ENCODE results near the gene ABCA2. TPM values are rescaled to one million over a fixed set of nuclear protein-coding genes. Genes with fewer than 3 reads are reported as not detected.

The ABCA2 gene
- total RNA-seq, 6 donors from 2014 or later: 14.7 to 49.2 (median 29.6) TPM

- Histone ChIP-seq H3K4me1 (peaks cover 36 to 58% (median 42%) of the 10 kb centered on the region in 4 donors), H3K9me3 (no peaks in the 10 kb centered on the region), H3K27ac (peak overlapping the region; percentile 50 to 81 (median 76)), H3K4me3 (peak overlapping the region; percentile 55 to 82 (median 64)), H3K36me3 (peaks cover 0 to 3% (median 3%) of the 10 kb centered on the region in 4 donors), H3K27me3 (peaks cover 0 to 49% (median 16%) of the 10 kb centered on the region in 4 donors)
- TF ChIP-seq EP300 (IDR thresholded peaks at IDR 0.05) (no peak), CTCF (IDR thresholded peaks at IDR 0.05) (no peak), POLR2A (IDR thresholded peaks at IDR 0.05) (no peak), POLR2AphosphoS5 (IDR thresholded peaks at IDR 0.05) (no peak)
- DNase-seq (peak in 1 of 2 donors; percentile 86), ATAC-seq (ENCODE audit: low FRiP score in 2 of 2) (peak in 1 of 2 donors; percentile 23)
- 1% methylated on average over 47 of the region's 96 CpGs; no CpG with 5 or more reads in 1 of the 2 donors for WGBS, 2 donors
These were observed 17.5 kb upstream of the ABCA2 start for GRCh38 chr9:137045294-137046087.

- no peak for TF ChIP-seq POLR2A (IDR thresholded peaks at IDR 0.05)
- TF ChIP-seq CTCF (IDR thresholded peaks at IDR 0.05): no peak
- peak in 1 of 4 donors; percentile 7 for TF ChIP-seq EP300 (IDR thresholded peaks at IDR 0.05)
- peak; percentile 54 to 59 for TF ChIP-seq POLR2AphosphoS5 (IDR thresholded peaks at IDR 0.05)
- Histone ChIP-seq H3K9me3 (no peaks in the 10 kb centered on the region), H3K36me3 (peaks cover 0 to 11% (median 9%) of the 10 kb centered on the region in 4 donors), H3K27me3 (peaks cover 0 to 46% (median 15%) of the 10 kb centered on the region in 4 donors), H3K27ac (peak overlapping the region; percentile 72 to 81 (median 76)), H3K4me1 (peaks cover 36 to 60% (median 45%) of the 10 kb centered on the region in 4 donors), H3K4me3 (peak overlapping the region; percentile 38 to 82 (median 64))
- 22 to 26% methylated on average over 9 to 17 of the region's 18 CpGs for WGBS, 2 donors
- DNase-seq: peak; percentile 41 to 64
- ATAC-seq (ENCODE audit: low FRiP score in 2 of 2): peak in 1 of 2 donors; percentile 4
These were observed 16.6 kb upstream of the ABCA2 start for GRCh38 chr9:137044502-137045177.

GRCh38 chr9:137044037-137044436 lies 16.0 kb upstream of the ABCA2 start:
- Histone ChIP-seq H3K4me1 (peaks cover 36 to 60% (median 45%) of the 10 kb centered on the region in 4 donors), H3K36me3 (peaks cover 0 to 17% (median 15%) of the 10 kb centered on the region in 4 donors), H3K27me3 (peaks cover 0 to 40% (median 12%) of the 10 kb centered on the region in 4 donors), H3K4me3 (peak overlapping the region; percentile 7 to 82 (median 64)), H3K9me3 (no peaks in the 10 kb centered on the region), H3K27ac (peak overlapping the region; percentile 72 to 81 (median 76))
- WGBS, 2 donors: 8 to 43% methylated on average over 2 to 10 of the region's 12 CpGs
- TF ChIP-seq POLR2A (IDR thresholded peaks at IDR 0.05) (no peak), EP300 (IDR thresholded peaks at IDR 0.05) (no peak), POLR2AphosphoS5 (IDR thresholded peaks at IDR 0.05) (no peak), CTCF (IDR thresholded peaks at IDR 0.05) (no peak)
- ATAC-seq (ENCODE audit: low FRiP score in 2 of 2) (no peak), DNase-seq (peak in 1 of 2 donors; percentile 57)

GRCh38 chr9:137042751-137043727 lies 15.0 kb upstream of the ABCA2 start:
- H3K4me1 ChIP-seq: peaks cover 36 to 54% (median 43%) of the 10 kb centered on the region in 4 donors
- no peaks in the 10 kb centered on the region for H3K9me3 ChIP-seq
- H3K27me3 ChIP-seq: peaks cover 0 to 32% (median 8%) of the 10 kb centered on the region in 4 donors
- H3K36me3 ChIP-seq: peaks cover 0 to 27% (median 19%) of the 10 kb centered on the region in 4 donors
- ATAC-seq (ENCODE audit: low FRiP score in 2 of 2) (peak in 1 of 2 donors; percentile 9), DNase-seq (peak; percentile 38 to 76)
- H3K4me3 ChIP-seq: peak overlapping the region in 3 of 4 donors; percentile 63 to 82 (median 65)
- H3K27ac ChIP-seq: peak overlapping the region; percentile 72 to 81 (median 76)
- TF ChIP-seq POLR2AphosphoS5 (IDR thresholded peaks at IDR 0.05): peak in 1 of 2 donors; percentile 24
- TF ChIP-seq POLR2A (IDR thresholded peaks at IDR 0.05): no peak
- WGBS, 2 donors: 52 to 77% methylated on average over 5 to 33 of the region's 36 CpGs
